Endothelial cell of umbilical vein (primary cell): Measurements from ENCODE around the gene HDLBP. TPM values are rescaled to one million over a fixed set of nuclear protein-coding genes. Genes with fewer than 3 reads are reported as not detected.

ENCODE experiments used
- BruUV-seq: library from RNA; stranded (reverse); fragments of 400-500 nt; replicated peaks from 2 replicates; lab custom pipeline; 2021; lab: Mats Ljungman, UMichigan
- CTCF ChIA-PET: fragments of 300-600, 350-600 bp; sonication (Branson Sonifier 250); formaldehyde crosslinking; loops from one replicate; lab custom pipeline; 2021; ENCODE audit warnings: antibody characterized with exemption, inconsistent platforms; lab: Charles Lee
- POLR2A ChIA-PET: fragments of 300-600, 350-600 bp; sonication (Branson Sonifier 250); formaldehyde crosslinking; loops from one replicate; lab custom pipeline; 2021; ENCODE audit warnings: antibody characterized with exemption, inconsistent platforms; lab: Charles Lee
- DNase-seq: peaks from one replicate; pipeline ENCODE4 v3.0.0-alpha.2; 2011; ENCODE audit warnings: low read depth, low spot score
- FAIRE-seq: peaks from 2 replicates; lab custom pipeline; 2011; peaks lifted over from hg19 to GRCh38; lab: Jason Lieb, UNC
- H2AFZ ChIP-seq: 2 replicates; pipeline ENCODE4 v1.6.0; 2012; ENCODE audit warnings: low read depth, low read length, control low read depth, inconsistent platforms
- H3K27ac ChIP-seq: 2 replicates; pipeline ENCODE4 v1.5.1; 2011; ENCODE audit warnings: low read depth, mild to moderate bottlenecking, control low read depth, low read length, moderate library complexity; ENCODE audit not compliant: insufficient read depth
- H3K27me3 ChIP-seq, 2 experiments: 2 replicates each; pipeline versions ENCODE4 v1.6.0 to v1.6.1; 2011; ENCODE audit warnings: low read length in 2 of 2, mixed read lengths in 1 of 2; ENCODE audit not compliant: control insufficient read depth in 2 of 2, insufficient read depth in 2 of 2
- H3K36me3 ChIP-seq, 2 experiments: 2 replicates in 1 of 2; 3 replicates in 1 of 2; pipeline ENCODE4 v1.5.1; 2011; ENCODE audit warnings: low read length in 2 of 2, mild to moderate bottlenecking in 1 of 2, moderate library complexity in 1 of 2; ENCODE audit not compliant: control insufficient read depth in 2 of 2, insufficient read depth in 2 of 2; ENCODE audit errors: extremely low read depth in 1 of 2
- H3K4me1 ChIP-seq: 3 replicates; pipeline ENCODE4 v1.5.1; 2011; ENCODE audit warnings: mild to moderate bottlenecking, low read length; ENCODE audit not compliant: control insufficient read depth, insufficient read depth; ENCODE audit errors: extremely low read depth
- H3K4me2 ChIP-seq: 2 replicates; pipeline ENCODE4 v1.6.1; 2011; ENCODE audit warnings: low read length, control low read depth, mixed read lengths; ENCODE audit not compliant: insufficient read depth
- H3K4me3 ChIP-seq, 3 experiments: fragments of 200-600 bp in 1 of 3; sonication (generic), shearing (Covaris generic) in 1 of 3; replicated peaks in 1 of 3; 2 replicates each; pipeline ENCODE4 v1.5.1; 2011 to 2016; ENCODE audit warnings: control low read depth in 3 of 3, low read length in 3 of 3, mild to moderate bottlenecking in 2 of 3, inconsistent platforms in 1 of 3, low read depth in 1 of 3, moderate library complexity in 1 of 3; ENCODE audit not compliant: insufficient read depth in 1 of 3
- H3K79me2 ChIP-seq: 2 replicates; pipeline ENCODE4 v1.6.0; 2012; ENCODE audit warnings: low read length, inconsistent platforms; ENCODE audit not compliant: control insufficient read depth, insufficient read depth
- H3K9ac ChIP-seq: replicated peaks from 2 replicates; pipeline ENCODE3; 2011; ENCODE audit warnings: low read length, control low read depth; ENCODE audit not compliant: insufficient read depth; ENCODE audit errors: extremely low read depth
- H3K9me1 ChIP-seq: replicated peaks from 3 replicates; pipeline ENCODE4 v1.6.0; 2011; ENCODE audit warnings: mild to moderate bottlenecking, low read length; ENCODE audit not compliant: control insufficient read depth, insufficient read depth; ENCODE audit errors: extremely low read depth
- H3K9me3 ChIP-seq: replicated peaks from 2 replicates; pipeline ENCODE4 v1.5.1; 2012; ENCODE audit warnings: low read length, inconsistent platforms; ENCODE audit not compliant: control insufficient read depth, insufficient read depth
- H4K20me1 ChIP-seq: replicated peaks from 2 replicates; pipeline ENCODE3; 2011; ENCODE audit warnings: mild to moderate bottlenecking, low read length; ENCODE audit not compliant: control insufficient read depth, insufficient read depth; ENCODE audit errors: extremely low read depth
- EZH2 ChIP-seq: IDR thresholded peaks from 2 replicates; pipeline ENCODE4 v1.6.1; 2012; ENCODE audit warnings: borderline replicate concordance, low read depth, mild to moderate bottlenecking, moderate library complexity, low read length, inconsistent platforms; ENCODE audit not compliant: severe bottlenecking
- FOS ChIP-seq: IDR thresholded peaks from 2 replicates; pipeline ENCODE4 v1.6.1; 2011; ENCODE audit warnings: mild to moderate bottlenecking, low read length, moderate library complexity, borderline replicate concordance; ENCODE audit not compliant: insufficient read depth
- GATA2 ChIP-seq: IDR thresholded peaks from 2 replicates; pipeline ENCODE4 v1.7.0; 2011; ENCODE audit warnings: low read depth, mild to moderate bottlenecking, moderate library complexity, mixed read lengths, low read length; ENCODE audit not compliant: insufficient read length, insufficient read depth
- JUN ChIP-seq: IDR thresholded peaks from 2 replicates; pipeline ENCODE4 v1.6.1; 2011; ENCODE audit warnings: borderline replicate concordance, low read depth; ENCODE audit not compliant: insufficient read length, insufficient read depth
- MYC ChIP-seq: IDR thresholded peaks from one replicate; pipeline ENCODE4 v1.6.1; 2011; ENCODE audit warnings: mild to moderate bottlenecking, low read depth, low read length
- POLR2A ChIP-seq: IDR thresholded peaks from 2 replicates; pipeline ENCODE4 v1.6.1; 2012; ENCODE audit warnings: low read depth, mild to moderate bottlenecking, control low read depth, low read length
- POLR2AphosphoS5 ChIP-seq: IDR thresholded peaks from 2 replicates; pipeline ENCODE4 v1.6.1; 2012; ENCODE audit warnings: low read depth, mild to moderate bottlenecking, control low read depth, low read length, moderate library complexity; ENCODE audit not compliant: insufficient read depth
- dilution Hi-C: fragments of 300-500 bp; cut with MboI; formaldehyde crosslinking; loops from one replicate; pipeline ENCODE4 v1.15.0; 2019; ENCODE audit warnings: low sequenced_read_pairs; ENCODE audit not compliant: extremely low pct_ligation_motif_present
- intact Hi-C: fragments of 100-400 bp; cut with micrococcal nuclease; formaldehyde crosslinking; loops from one replicate; pipeline ENCODE4 v1.10.0; 2022
- polyA plus RNA-seq, 4 experiments: library from polyadenylated mRNA; depleted of rRNA in 3 of 4; stranded (reverse) in 3 of 4; unstranded in 1 of 4; fragments of >200 nt; gene quantifications; 2 replicates each; pipeline versions ENCODE4 v1.2.1 to v1.2.3, GENCODE V29; 2011 to 2012; ENCODE audit warnings: missing spikeins in 1 of 4
- total RNA-seq: library from RNA; stranded (reverse); gene quantifications from 2 replicates; pipeline ENCODE4 v1.2.3, GENCODE V29; 2021
- TF ChIP-seq, protein P1 (sequence below): IDR thresholded peaks from 2 replicates; pipeline ENCODE4 v1.6.1; 2011; ENCODE audit not compliant: insufficient read depth, insufficient read length
- TF ChIP-seq, protein P2 (sequence below), 2 donors: IDR thresholded peaks; 1 replicate in 1 of 2; 2 replicates in 1 of 2; pipeline ENCODE4 v1.5.1; 2011; ENCODE audit warnings: low read length in 2 of 2, mild to moderate bottlenecking in 2 of 2, moderate library complexity in 2 of 2, control low read depth in 1 of 2, inconsistent platforms in 1 of 2, low read depth in 1 of 2; ENCODE audit not compliant: insufficient read depth in 1 of 2; ENCODE audit errors: extremely low read depth in 1 of 2

The HDLBP gene
- total and polyA plus RNA-seq, 2 donors (not counting 3 experiments of a cell fraction or from before 2014, with no cell fraction given): 379 to 569 TPM

DNA sequence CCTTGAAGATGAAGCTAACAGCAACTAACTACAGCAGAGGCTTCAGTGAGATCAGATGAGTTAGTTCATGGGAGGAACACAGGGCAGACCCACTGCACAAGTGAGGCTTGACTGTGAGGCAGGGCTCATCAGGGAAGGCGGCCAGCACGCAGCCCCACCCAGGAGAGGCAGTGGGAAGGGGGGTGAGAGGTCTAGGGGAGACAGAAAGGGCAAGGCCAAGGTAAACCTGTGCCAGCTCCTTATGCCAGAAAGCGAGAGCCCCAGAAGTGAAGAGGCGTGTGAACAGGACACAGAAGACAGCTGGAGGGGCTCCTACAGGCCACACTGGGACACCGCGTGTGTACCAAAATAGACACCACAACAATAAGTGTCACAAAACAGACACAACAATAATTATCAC, 78.4 kb downstream of the HDLBP start:
- Histone ChIP-seq H3K4me2 (no peak overlapping the region), H3K27ac (no peak overlapping the region), H3K36me3 (peaks cover 39 to 79% of the 10 kb centered on the region in 2 experiments), H3K9me3 (no peaks in the 10 kb centered on the region), H3K9me1 (no peaks in the 10 kb centered on the region), H4K20me1 (no peaks in the 10 kb centered on the region), H3K27me3 (no peaks in the 10 kb centered on the region), H3K4me1 (peaks cover 6% of the 10 kb centered on the region), H3K9ac (no peak overlapping the region), H3K4me3 (no peak overlapping the region), H2AFZ (no peak overlapping the region), H3K79me2 (peaks cover 5% of the 10 kb centered on the region)
- intact Hi-C loops (no loop called here), dilution Hi-C loops (no loop called here)
- TF ChIP-seq, protein P1, sequence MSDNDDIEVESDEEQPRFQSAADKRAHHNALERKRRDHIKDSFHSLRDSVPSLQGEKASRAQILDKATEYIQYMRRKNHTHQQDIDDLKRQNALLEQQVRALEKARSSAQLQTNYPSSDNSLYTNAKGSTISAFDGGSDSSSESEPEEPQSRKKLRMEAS: no peak
- TF ChIP-seq POLR2AphosphoS5 (no peak), EZH2 (no peak), MYC (no peak), FOS (no peak), POLR2A (no peak), JUN (no peak), GATA2 (no peak)
- TF ChIP-seq, protein P2, sequence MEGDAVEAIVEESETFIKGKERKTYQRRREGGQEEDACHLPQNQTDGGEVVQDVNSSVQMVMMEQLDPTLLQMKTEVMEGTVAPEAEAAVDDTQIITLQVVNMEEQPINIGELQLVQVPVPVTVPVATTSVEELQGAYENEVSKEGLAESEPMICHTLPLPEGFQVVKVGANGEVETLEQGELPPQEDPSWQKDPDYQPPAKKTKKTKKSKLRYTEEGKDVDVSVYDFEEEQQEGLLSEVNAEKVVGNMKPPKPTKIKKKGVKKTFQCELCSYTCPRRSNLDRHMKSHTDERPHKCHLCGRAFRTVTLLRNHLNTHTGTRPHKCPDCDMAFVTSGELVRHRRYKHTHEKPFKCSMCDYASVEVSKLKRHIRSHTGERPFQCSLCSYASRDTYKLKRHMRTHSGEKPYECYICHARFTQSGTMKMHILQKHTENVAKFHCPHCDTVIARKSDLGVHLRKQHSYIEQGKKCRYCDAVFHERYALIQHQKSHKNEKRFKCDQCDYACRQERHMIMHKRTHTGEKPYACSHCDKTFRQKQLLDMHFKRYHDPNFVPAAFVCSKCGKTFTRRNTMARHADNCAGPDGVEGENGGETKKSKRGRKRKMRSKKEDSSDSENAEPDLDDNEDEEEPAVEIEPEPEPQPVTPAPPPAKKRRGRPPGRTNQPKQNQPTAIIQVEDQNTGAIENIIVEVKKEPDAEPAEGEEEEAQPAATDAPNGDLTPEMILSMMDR (IDR thresholded peaks at IDR 0.05; ENCODE audit: extremely low read depth in 1 of 2, insufficient read depth in 1 of 2, low read depth in 1 of 2, low read length in 2 of 2): no peak
- POLR2A ChIA-PET: no interaction called here
- FAIRE-seq (no peak), DNase-seq (no peak)
- no TSS peak for BruUV-seq
- CTCF ChIA-PET: interaction anchor here (1.0 kb wide), 1 partner anchor 386 kb away, joined by 3 read pairs; no protein-coding TSS in a partner anchor
